GM19035 (cell line): ENCODE measurements around the gene CAMK2D.
"Not testable (repeated sequence)": the region's sequence is repeated elsewhere in the genome, so short reads cannot be mapped to it uniquely, and the experiment has no call there.

Experiments
- ATAC-seq: cut with Tn5 transposase; IDR thresholded peaks from one replicate; pipeline ENCODE4 v1.9.1; 2021; ENCODE audit not compliant: unreplicated experiment

Gene CAMK2D

DNA sequence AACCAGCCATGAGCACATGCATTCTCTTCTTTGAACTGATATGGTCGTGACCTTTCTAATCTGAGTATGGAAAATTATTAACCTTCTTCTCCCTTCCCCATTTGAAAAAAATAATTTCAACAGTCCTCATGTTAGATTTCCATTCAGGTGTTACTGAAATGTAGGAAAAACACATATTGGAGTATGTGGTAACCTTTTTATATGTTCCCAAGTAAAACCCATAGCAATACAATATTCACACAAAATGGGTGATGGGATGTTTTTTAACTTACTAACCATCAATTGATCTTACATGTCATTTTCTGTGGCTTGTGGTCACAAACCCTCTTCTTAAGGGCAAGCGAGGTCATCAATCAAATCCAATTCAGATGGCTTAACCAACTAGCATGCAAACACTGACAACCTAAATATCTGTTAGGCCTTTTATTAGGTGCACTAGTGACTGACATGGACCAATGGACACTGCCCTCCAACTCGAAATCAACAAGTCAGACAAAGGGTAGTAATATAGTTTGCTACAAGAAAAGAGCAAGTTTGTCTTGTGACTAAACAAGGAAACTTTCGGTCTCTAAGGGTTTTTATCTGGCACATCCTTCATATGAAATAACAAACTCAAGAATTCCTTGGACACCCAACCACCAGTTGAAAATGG is 74.3 kb downstream of the CAMK2D start:
- ATAC-seq: no peak

DNA sequence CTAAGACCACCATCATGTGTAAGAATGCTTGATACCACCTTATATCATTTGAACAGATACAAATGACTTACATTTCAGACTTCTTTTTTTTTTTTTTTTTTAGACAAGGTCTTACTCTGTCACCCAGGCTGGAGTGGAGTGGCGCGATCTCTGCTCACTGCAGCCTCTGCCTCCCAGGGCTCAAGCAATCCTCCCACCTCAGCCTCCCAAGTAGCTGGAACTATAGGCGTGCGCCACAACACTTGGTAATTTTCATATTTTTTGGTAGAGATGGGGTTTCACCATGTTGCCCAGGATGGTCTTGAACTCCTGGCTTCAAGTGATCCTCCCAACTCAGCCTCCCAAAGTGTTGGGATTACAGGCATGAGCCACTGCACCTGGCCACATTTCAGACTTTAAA is 76.4 kb downstream of the CAMK2D start:
- ATAC-seq: not testable (repeated sequence)

DNA sequence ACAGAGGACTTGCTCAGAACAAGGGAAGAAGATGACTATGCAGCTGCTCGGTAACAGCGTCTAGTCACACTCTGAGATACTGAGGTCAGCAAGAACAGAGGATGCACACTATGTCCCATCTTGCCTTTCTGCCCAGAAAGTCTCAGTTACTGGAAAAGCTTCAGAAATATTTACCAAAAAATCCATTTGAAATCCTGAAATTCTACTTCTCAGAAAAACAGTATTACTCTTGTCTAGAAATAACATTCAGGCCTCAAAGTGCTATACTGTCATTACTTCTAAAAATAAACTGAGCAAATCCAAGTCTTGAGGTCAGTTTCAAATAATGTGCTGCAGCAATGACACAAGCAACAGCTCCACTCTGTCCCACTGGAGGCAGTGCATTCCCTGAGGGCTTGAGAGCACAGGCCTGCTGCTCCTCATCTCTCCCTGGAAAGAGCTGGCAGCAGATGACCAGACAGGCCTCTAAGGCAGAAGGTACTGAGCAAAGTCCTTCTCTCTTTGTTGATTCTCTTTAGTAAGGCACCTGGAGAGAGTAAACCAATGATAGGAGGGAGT is 76.9 kb downstream of the CAMK2D start:
- no peak for ATAC-seq

GRCh38 chr4:113682730-113683537 is 78.6 kb downstream of the CAMK2D start:
- ATAC-seq: peak; percentile 96

- no peak for ATAC-seq
These were observed 82.9 kb downstream of the CAMK2D start for GRCh38 chr4:113678641-113679040.

DNA sequence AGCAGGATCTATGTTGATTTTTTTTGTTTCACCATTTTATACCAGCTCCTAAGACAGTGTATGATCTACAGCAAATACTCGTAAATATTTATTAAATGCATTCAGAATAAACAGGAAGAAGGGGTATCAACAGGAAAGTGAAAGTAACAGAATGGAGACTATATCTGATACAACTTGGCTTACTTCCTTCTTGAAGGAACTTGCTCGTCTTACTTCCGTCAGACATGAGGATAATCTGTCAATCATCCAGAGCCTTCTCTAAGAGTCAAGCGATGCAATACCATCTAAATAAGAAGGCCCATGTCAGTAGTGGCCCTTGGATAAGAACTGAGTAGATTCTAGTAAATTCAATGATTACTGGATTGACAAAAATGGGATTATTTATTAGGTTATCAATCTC is 84.2 kb downstream of the CAMK2D start:
- no peak for ATAC-seq

GRCh38 chr4:113675731-113676697 is 85.5 kb downstream of the CAMK2D start:
- ATAC-seq: no peak

GRCh38 chr4:113674733-113675132 is 86.8 kb downstream of the CAMK2D start:
- ATAC-seq: no peak

DNA sequence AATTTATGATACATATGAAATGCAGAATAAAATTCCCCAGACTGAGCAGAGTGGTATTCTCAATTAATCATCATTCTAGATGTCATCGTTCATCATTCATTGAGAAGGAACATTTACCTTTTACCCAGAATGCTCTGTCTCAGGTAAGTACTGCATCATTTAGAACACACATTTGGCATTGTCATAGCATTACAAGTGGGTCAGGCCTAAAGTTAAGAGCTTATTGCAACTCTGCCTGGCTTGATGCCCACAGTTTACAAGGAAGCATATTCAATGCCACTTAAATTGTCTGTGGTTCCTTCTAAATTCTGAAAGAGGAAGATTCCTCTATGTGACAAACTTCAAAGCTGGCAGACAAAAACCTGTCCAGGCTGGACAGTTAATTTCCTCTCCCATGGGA is 87.3 kb downstream of the CAMK2D start:
- no peak for ATAC-seq

DNA sequence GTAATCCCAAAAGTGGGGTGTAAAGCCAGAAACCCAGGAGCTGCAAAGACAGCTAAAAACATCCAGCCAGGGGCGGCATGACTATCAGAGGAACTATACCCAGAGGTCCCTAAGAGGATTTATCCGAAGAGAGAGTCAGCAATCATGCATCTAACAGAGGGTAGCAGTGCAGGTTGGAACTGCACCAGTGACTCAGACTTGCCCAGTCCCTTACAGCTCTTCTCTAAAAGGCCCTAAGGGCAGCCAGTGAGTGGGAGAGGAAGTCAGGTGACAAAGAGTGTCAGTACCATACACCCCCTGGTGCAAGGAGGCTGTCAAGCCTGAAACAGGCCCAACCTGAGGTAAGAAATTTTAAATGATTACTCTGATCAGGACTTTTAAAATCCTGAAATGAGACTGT is 88.1 kb downstream of the CAMK2D start:
- peak; percentile 73 for ATAC-seq

- no peak for ATAC-seq
These were observed 95.0 kb downstream of the CAMK2D start for GRCh38 chr4:113666386-113667114.

DNA sequence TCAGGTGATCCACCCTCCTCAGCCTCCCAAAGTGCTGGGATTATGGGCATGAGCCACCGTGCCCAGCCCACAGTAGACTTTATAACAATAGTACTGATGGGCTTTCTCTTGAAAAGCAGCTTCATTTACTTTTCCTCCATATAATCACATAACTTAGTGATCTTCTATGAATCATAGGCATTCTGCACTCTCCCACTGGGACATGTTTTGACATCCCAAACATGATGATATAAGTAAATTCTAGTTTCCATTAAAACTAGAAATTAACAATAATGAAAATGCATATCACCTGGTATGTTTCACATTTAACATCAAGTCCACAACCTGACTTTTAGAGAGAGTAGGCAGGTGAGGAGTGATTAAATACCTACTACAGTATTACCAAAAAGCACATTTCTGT is 96.5 kb downstream of the CAMK2D start:
- ATAC-seq: no peak

DNA sequence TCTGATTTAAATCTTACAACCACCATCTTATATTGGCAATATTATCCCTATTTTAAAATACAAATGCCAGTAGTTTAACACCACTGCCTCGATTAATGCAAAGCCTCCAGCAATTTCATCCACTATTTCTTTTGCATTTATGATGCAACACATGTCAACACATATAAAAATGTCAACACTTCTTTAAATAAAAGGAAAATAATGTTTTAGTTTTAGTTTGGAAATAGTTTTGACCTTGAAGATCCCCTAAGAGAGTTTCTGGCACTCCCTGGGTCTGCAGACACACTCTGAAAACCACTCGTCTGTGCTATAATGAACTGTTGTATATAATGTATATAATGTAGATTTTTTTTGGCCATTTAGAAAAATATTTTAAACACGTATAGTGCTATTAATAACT is 99.0 kb downstream of the CAMK2D start:
- no peak for ATAC-seq

GRCh38 chr4:113659127-113659526 is 102.4 kb downstream of the CAMK2D start:
- no peak for ATAC-seq

DNA sequence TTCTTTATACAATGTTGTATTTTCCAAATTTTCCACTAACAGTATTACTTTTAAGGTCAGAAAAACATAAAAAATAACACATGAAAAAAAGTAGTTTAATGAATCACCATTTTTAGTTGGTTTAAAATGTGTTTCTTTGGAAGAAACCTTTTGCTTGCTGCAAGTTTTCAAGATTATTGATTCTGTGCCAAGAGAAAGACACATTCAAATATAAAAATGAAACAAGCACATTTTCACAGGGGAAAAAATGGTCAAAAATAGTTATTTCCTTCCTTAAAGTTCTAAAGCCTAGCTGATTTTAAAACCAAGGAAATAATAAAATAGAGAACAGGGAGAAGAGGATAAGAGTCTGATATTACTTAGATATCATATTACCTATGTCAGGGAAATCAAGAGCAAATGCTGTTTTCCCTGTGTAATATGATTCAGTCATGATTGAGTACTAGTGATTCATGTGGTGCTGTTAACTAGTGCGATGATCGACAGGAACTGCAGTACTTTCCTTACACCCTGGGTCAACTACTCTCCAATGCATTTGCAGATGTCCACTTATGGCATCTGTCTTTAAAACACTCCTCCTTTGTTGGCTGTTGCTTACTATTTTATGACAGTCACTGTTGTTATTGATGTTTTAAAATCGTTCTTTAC is 103.8 kb downstream of the CAMK2D start:
- ATAC-seq: no peak

GRCh38 chr4:113653871-113654270 is 107.7 kb downstream of the CAMK2D start:
- no peak for ATAC-seq

DNA sequence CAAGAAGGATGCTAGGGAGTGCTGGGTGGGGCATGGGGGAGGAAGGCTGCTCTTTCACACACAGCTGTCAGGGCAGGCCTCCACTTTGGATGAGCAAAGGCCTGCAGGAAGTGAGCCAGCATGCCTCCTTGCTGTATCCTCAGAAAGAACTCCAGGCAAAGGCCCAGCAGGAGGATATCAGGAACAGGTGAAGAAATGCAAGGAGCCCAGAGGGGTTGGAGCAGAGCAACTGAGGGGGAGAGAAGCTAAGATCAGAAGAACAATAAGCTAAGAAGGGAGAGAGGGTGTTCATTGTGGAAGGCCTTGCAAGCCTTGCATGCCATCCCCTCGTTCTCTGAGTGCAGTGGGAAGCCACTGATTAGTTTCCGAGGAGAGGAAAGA is 115.1 kb downstream of the CAMK2D start:
- no peak for ATAC-seq

GRCh38 chr4:113645771-113646441 is 115.6 kb downstream of the CAMK2D start:
- no peak for ATAC-seq

GRCh38 chr4:113645288-113645687 is 116.2 kb downstream of the CAMK2D start:
- ATAC-seq: no peak
